ENCODE data around the gene GFPT2. TPM values are rescaled to one million over a fixed set of nuclear protein-coding genes. Genes with fewer than 3 reads are reported as not detected.

Gene GFPT2
- total and polyA plus RNA-seq, 9 of the 15 experiments (the other 6 are each of a cell fraction or from before 2014, with no cell fraction given): 0.07 to 0.14 (median 0.08) TPM; not detected in 6

DNA sequence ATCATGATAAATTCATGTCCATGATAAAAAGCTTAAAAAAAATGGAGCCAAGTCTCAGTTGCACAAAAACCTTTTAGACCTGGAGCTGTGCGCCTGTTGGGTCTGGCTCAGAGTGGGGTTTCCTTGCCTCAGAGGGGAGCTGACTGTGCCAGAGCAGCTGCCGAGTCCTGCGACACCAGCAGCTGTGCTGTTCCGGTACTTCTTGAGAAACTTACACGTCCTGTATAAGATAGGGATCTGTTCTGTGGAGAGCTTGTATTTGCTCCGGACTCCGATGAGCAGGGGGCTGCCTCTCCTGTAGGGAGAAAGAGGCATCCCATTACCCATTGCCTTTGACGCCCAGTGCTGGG lies 28.6 kb downstream of the GFPT2 start (continued):
- TF ChIP-seq TAL1 (IDR thresholded peaks at IDR 0.05) (no peak), ZSCAN32 (CRISPR knock-in tag; IDR thresholded peaks at IDR 0.05) (no peak)

DNA sequence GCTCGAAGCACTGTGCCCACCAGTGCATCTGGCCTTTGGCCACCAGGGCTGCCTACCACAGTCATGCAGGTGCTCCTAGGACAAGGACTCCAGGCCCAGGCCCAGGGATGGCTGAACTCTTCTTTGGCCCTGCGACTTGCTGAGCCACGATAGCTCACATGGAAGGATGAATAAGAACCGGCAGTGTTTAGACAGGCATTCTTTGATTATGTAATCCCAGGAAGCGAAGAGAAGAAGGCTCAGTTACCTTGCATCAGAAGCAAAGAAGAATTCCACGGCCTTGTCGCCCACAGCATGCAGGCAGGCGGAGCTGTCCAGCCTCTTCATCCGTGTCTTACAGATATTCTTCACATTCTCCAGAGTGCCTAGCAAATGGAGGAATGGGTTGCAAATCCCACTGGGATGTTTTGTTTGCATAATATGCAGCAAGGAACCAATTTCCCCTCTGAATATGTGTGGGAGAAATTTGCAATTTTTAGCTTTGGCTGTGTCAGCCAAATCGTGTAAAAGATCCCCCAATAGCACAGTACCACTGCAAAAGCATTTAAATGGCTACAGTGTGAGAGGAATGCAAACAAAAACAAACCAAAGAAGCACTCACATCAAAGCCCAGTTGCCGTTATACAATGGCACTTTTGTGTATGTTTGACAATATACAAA lies 29.1 kb downstream of the GFPT2 start:
- Histone ChIP-seq H3K36me3 (ENCODE audit: control insufficient read depth, insufficient read depth, low read length) (no peaks in the 10 kb centered on the region), H3K9me1 (ENCODE audit: control insufficient read depth, insufficient read depth, low read length) (no peaks in the 10 kb centered on the region), H3K9ac (ENCODE audit: insufficient read depth in 1 of 2, low read depth in 2 of 2, low read length in 2 of 2) (no peak overlapping the region), H2AFZ (ENCODE audit: low read depth, low read length) (no peak overlapping the region), H3K4me1 (replicated peaks in 1 of 2; ENCODE audit: control insufficient read depth in 2 of 2, insufficient read depth in 2 of 2, low read length in 2 of 2) (peaks cover 0 to 5% of the 10 kb centered on the region in 2 experiments; a peak in 2 of 5 replicates), H3K4me3 (no peak overlapping the region), H3K79me2 (ENCODE audit: control insufficient read depth, insufficient read depth, low read length) (no peaks in the 10 kb centered on the region), H3K4me2 (ENCODE audit: insufficient read depth, low read length) (no peak overlapping the region), H4K20me1 (replicated peaks; ENCODE audit: control insufficient read depth, insufficient read depth, low read length) (peaks cover 6% of the 10 kb centered on the region; the same call in 1 of the 2 replicates), H3K27ac (ENCODE audit: extremely low read depth, low read depth, low read length) (no peak overlapping the region), H3K9me3 (replicated peaks; ENCODE audit: control insufficient read depth, insufficient read depth, low read depth, low read length) (no peaks in the 10 kb centered on the region), H3K27me3 (ENCODE audit: control insufficient read depth in 2 of 2, insufficient read depth in 2 of 2, low read length in 2 of 2) (peaks cover 36 to 56% of the 10 kb centered on the region in 2 experiments)
- ChIA-PET CTCF (ENCODE audit: low intra/inter-chr PET ratio) (no interaction called here), POLR2A (interaction anchor here (0.5 to 1.9 kb wide), 5 partner anchors 8 to 458 kb away, joined by 3 to 5 read pairs (median 3); no protein-coding TSS in a partner anchor)
- FAIRE-seq (no peak), ATAC-seq (no peak), DNase-seq (ENCODE audit: extremely low read depth in 1 of 4, low spot score in 3 of 4) (no peak)
- no TSS peak for BruUV-seq (replicated peaks)
- WGBS (ENCODE audit: insufficient coverage, low coverage, missing lambda C conversion rate): 2% methylated on average over 11 of the region's 11 CpGs
- in situ Hi-C loops (cut with MboI): no loop called here
- intact Hi-C loops (cut with micrococcal nuclease): no loop called here
- TF ChIP-seq CEBPG (CRISPR knock-in tag; IDR thresholded peaks at IDR 0.05): no peak
- peak in 1 of 2 experiments; percentile 45; a peak in 1 of 4 replicates for TF ChIP-seq CEBPG (tag; conservative IDR thresholded peaks at IDR 0.05 in 1 of 2, IDR thresholded peaks at IDR 0.05 in 1 of 2)
- no peak for TF ChIP-seq TOE1 (IDR thresholded peaks at IDR 0.05; ENCODE audit: borderline replicate concordance)
- no peak for TF ChIP-seq TOE1 (CRISPR knock-in tag; IDR thresholded peaks at IDR 0.05; ENCODE audit: borderline replicate concordance, low read depth)
- no peak for TF ChIP-seq BRD4 (IDR thresholded peaks at IDR 0.05)
- TF ChIP-seq ZNF717 (CRISPR knock-in tag; IDR thresholded peaks at IDR 0.05): no peak
- TF ChIP-seq CTBP1 (IDR thresholded peaks at IDR 0.05; ENCODE audit: borderline replicate concordance): no peak
- no peak for TF ChIP-seq JUND (IDR thresholded peaks at IDR 0.05; ENCODE audit: borderline replicate concordance, low read depth, low read length)
- TF ChIP-seq JUND (tag; IDR thresholded peaks at IDR 0.05; ENCODE audit: borderline replicate concordance, low read depth, low read length): no peak
- peak; percentile 50 for TF ChIP-seq REST (IDR thresholded peaks at IDR 0.05; ENCODE audit: borderline replicate concordance)
- no peak for TF ChIP-seq REST (CRISPR knock-in tag; IDR thresholded peaks at IDR 0.05; ENCODE audit: low read depth)
- TF ChIP-seq STAT5B (CRISPR knock-in tag; IDR thresholded peaks at IDR 0.05): no peak
- 0 out of 2 replicates have a peak, but pooled peaks have one; percentile 30 for TF ChIP-seq CEBPB (tag; IDR thresholded peaks at IDR 0.05)

All from K562 (cell line).